Epithelial cell of prostate (primary cell): ENCODE results near the gene SLC8A1.

Source experiments
- DNase-seq: peaks from one replicate; pipeline ENCODE4 v3.0.0-alpha.2; 2011; ENCODE audit warnings: low read depth, low spot score
- H3K27ac ChIP-seq: fragments of 450-650 bp; 2 replicates; pipeline ENCODE4 v1.5.1; 2017; ENCODE audit warnings: mild to moderate bottlenecking

The SLC8A1 gene

GRCh38 chr2:40363231-40363630 lies 88.7 kb downstream of the SLC8A1 start:
- DNase-seq = no peak
- peak overlapping the region; percentile 12 for H3K27ac ChIP-seq

- no peak for DNase-seq
- H3K27ac ChIP-seq = no peak overlapping the region
Observed at GRCh38 chr2:40361478-40361877, 90.4 kb downstream of the SLC8A1 start.

- no peak overlapping the region for H3K27ac ChIP-seq
- no peak for DNase-seq
Observed at GRCh38 chr2:40360652-40361051, 91.2 kb downstream of the SLC8A1 start.

GRCh38 chr2:40359811-40360210 lies 92.1 kb downstream of the SLC8A1 start:
- H3K27ac ChIP-seq = no peak overlapping the region
- no peak for DNase-seq

- DNase-seq = no peak
Observed at GRCh38 chr2:40358783-40359182, 93.1 kb downstream of the SLC8A1 start.

GRCh38 chr2:40357667-40358066 lies 94.2 kb downstream of the SLC8A1 start:
- no peak for DNase-seq
- H3K27ac ChIP-seq = no peak overlapping the region

More at GRCh38 chr2:40358783-40359182, 93.1 kb downstream of the SLC8A1 start:
- no peak overlapping the region for H3K27ac ChIP-seq

GRCh38 chr2:40355451-40355850 lies 96.4 kb downstream of the SLC8A1 start:
- no peak for DNase-seq
- H3K27ac ChIP-seq = no peak overlapping the region

GRCh38 chr2:40353231-40353630 lies 98.7 kb downstream of the SLC8A1 start:
- H3K27ac ChIP-seq = no peak overlapping the region
- DNase-seq = no peak

GRCh38 chr2:40352703-40353099 lies 99.2 kb downstream of the SLC8A1 start:
- no peak overlapping the region for H3K27ac ChIP-seq
- DNase-seq = no peak

GRCh38 chr2:40352041-40352702 lies 99.7 kb downstream of the SLC8A1 start:
- H3K27ac ChIP-seq = no peak overlapping the region
- DNase-seq = no peak

GRCh38 chr2:40348665-40349064 lies 103.2 kb downstream of the SLC8A1 start:
- DNase-seq = no peak
- H3K27ac ChIP-seq = no peak overlapping the region

- H3K27ac ChIP-seq = no peak overlapping the region
- no peak for DNase-seq
Observed at GRCh38 chr2:40348038-40348437, 103.9 kb downstream of the SLC8A1 start.

GRCh38 chr2:40346535-40347354 lies 105.1 kb downstream of the SLC8A1 start:
- no peak for DNase-seq
- no peak overlapping the region for H3K27ac ChIP-seq

GRCh38 chr2:40344364-40344763 lies 107.5 kb downstream of the SLC8A1 start:
- no peak for DNase-seq

GRCh38 chr2:40343902-40344301 lies 108.0 kb downstream of the SLC8A1 start:
- no peak overlapping the region for H3K27ac ChIP-seq
- DNase-seq = no peak

More at GRCh38 chr2:40344364-40344763, 107.5 kb downstream of the SLC8A1 start:
- H3K27ac ChIP-seq = no peak overlapping the region

GRCh38 chr2:40341198-40341597 lies 110.7 kb downstream of the SLC8A1 start:
- no peak overlapping the region for H3K27ac ChIP-seq
- no peak for DNase-seq

- no peak for DNase-seq
- no peak overlapping the region for H3K27ac ChIP-seq
Observed at GRCh38 chr2:40339026-40339425, 112.9 kb downstream of the SLC8A1 start.

GRCh38 chr2:40332191-40332826 lies 119.6 kb downstream of the SLC8A1 start:
- DNase-seq = no peak
- H3K27ac ChIP-seq = no peak overlapping the region

GRCh38 chr2:40330096-40330495 lies 121.8 kb downstream of the SLC8A1 start:
- no peak for DNase-seq
- no peak overlapping the region for H3K27ac ChIP-seq

- DNase-seq = no peak
- no peak overlapping the region for H3K27ac ChIP-seq
Observed at GRCh38 chr2:40329739-40330030, 122.2 kb downstream of the SLC8A1 start.

GRCh38 chr2:40325116-40325515 lies 126.8 kb downstream of the SLC8A1 start:
- H3K27ac ChIP-seq = no peak overlapping the region
- DNase-seq = no peak
